Measurements from ENCODE around the gene UNC80.

DNA sequence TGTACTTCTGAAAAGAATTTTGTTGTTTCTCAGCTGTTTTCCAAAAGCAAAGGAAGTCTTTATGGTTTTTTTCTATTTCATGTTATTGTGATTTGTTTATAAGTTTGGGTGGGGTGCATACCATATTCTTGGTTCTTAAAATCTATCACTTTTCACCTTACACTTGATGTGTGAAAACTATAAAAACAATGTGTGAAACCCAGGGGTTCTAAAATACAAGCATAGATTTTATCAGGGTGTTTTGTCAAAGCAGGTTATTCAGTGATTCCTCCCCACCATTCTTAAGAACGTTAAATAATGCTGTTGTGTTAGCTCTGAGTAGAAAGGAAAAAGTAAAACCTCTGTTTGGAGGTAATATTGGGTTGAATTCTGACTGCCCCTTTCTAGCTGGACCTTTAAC is 248.5 kb downstream of the UNC80 start:
- TF ChIP-seq, protein P1, sequence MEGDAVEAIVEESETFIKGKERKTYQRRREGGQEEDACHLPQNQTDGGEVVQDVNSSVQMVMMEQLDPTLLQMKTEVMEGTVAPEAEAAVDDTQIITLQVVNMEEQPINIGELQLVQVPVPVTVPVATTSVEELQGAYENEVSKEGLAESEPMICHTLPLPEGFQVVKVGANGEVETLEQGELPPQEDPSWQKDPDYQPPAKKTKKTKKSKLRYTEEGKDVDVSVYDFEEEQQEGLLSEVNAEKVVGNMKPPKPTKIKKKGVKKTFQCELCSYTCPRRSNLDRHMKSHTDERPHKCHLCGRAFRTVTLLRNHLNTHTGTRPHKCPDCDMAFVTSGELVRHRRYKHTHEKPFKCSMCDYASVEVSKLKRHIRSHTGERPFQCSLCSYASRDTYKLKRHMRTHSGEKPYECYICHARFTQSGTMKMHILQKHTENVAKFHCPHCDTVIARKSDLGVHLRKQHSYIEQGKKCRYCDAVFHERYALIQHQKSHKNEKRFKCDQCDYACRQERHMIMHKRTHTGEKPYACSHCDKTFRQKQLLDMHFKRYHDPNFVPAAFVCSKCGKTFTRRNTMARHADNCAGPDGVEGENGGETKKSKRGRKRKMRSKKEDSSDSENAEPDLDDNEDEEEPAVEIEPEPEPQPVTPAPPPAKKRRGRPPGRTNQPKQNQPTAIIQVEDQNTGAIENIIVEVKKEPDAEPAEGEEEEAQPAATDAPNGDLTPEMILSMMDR (conservative IDR thresholded peaks at IDR 0.05; ENCODE audit: low read depth, low read length): no peak
- no peak for TF ChIP-seq POLR2A (IDR thresholded peaks at IDR 0.05; ENCODE audit: low read depth, low read length)
- TF ChIP-seq CHD1 (IDR thresholded peaks at IDR 0.05; ENCODE audit: low read depth, low read length): no peak
- TF ChIP-seq CEBPB (IDR thresholded peaks at IDR 0.05; ENCODE audit: low read depth, low read length): no peak
- TF ChIP-seq RAD21 (IDR thresholded peaks at IDR 0.05; ENCODE audit: low read length): no peak
- no peak for TF ChIP-seq RFX5 (IDR thresholded peaks at IDR 0.05; ENCODE audit: low read depth, low read length)
- TF ChIP-seq MXI1 (IDR thresholded peaks at IDR 0.05; ENCODE audit: borderline replicate concordance, low read depth, low read length): no peak
- TF ChIP-seq RCOR1 (IDR thresholded peaks at IDR 0.05; ENCODE audit: insufficient replicate concordance, low read length): no peak
- no peak for TF ChIP-seq BHLHE40 (IDR thresholded peaks at IDR 0.05; ENCODE audit: low read depth, low read length)
- no peak for TF ChIP-seq FOS (IDR thresholded peaks at IDR 0.05; ENCODE audit: low read depth, low read length)
- no peak for TF ChIP-seq MAZ (IDR thresholded peaks at IDR 0.05; ENCODE audit: borderline replicate concordance, low read depth, low read length)

Data from IMR-90 (cell line).